Hepatocyte (in vitro differentiated cells): Measurements from ENCODE around the gene RAD9A. TPM values are rescaled to one million over a fixed set of nuclear protein-coding genes. Genes with fewer than 3 reads are reported as not detected.

Experiments used
- DNase-seq: peaks from one replicate; pipeline ENCODE4 v3.0.0-alpha.2; 2016; ENCODE audit warnings: low spot score
- H2AFZ ChIP-seq: fragments of 200-600 bp; sonication (generic); 2 replicates; pipeline ENCODE4 v1.6.0; 2016; ENCODE audit warnings: antibody characterized with exemption, mild to moderate bottlenecking
- H3K27ac ChIP-seq: fragments of 200-600 bp; sonication (generic); 2 replicates; pipeline ENCODE4 v1.5.1; 2016; ENCODE audit warnings: mild to moderate bottlenecking
- H3K27me3 ChIP-seq: fragments of 200-600 bp; sonication (generic); 2 replicates; pipeline ENCODE4 v1.6.1; 2016
- H3K36me3 ChIP-seq: fragments of 200-600 bp; sonication (generic); replicated peaks from 2 replicates; pipeline ENCODE4 v1.5.1; 2016; ENCODE audit warnings: low read depth; ENCODE audit not compliant: insufficient read depth
- H3K4me1 ChIP-seq: fragments of 200-600 bp; sonication (generic); 2 replicates; pipeline ENCODE4 v1.5.1; 2016; ENCODE audit warnings: mild to moderate bottlenecking, moderate library complexity; ENCODE audit not compliant: insufficient read depth
- H3K4me2 ChIP-seq: fragments of 200-600 bp; sonication (generic); 2 replicates; pipeline ENCODE4 v1.6.0; 2016
- H3K4me3 ChIP-seq: fragments of 200-600 bp; sonication (generic); 2 replicates; pipeline ENCODE4 v1.5.1; 2016; ENCODE audit warnings: mild to moderate bottlenecking
- H3K79me2 ChIP-seq: fragments of 200-600 bp; sonication (generic); 2 replicates; pipeline ENCODE4 v1.6.0; 2017; ENCODE audit warnings: mild to moderate bottlenecking
- H3K9me2 ChIP-seq: fragments of 200-600 bp; sonication (generic); replicated peaks from 2 replicates; pipeline ENCODE4 v1.6.0; 2017; ENCODE audit warnings: mild to moderate bottlenecking; ENCODE audit not compliant: insufficient read depth
- H3K9me3 ChIP-seq: fragments of 200-600 bp; sonication (generic); 2 replicates; pipeline ENCODE4 v1.5.1; 2016; ENCODE audit warnings: low read depth, mild to moderate bottlenecking
- H4K20me1 ChIP-seq: fragments of 200-600 bp; sonication (generic); 2 replicates; pipeline ENCODE4 v1.6.0; 2016; ENCODE audit warnings: mild to moderate bottlenecking; ENCODE audit not compliant: insufficient read depth, poor library complexity, severe bottlenecking
- EZH2 ChIP-seq: fragments of 200-600 bp; sonication (generic); IDR thresholded peaks from 2 replicates; pipeline ENCODE4 v1.6.1; 2016; ENCODE audit warnings: antibody characterized with exemption, mild to moderate bottlenecking, borderline replicate concordance
- EZH2phosphoT487 ChIP-seq: fragments of 200-600 bp; sonication (generic); IDR thresholded peaks from one replicate; pipeline ENCODE4 v1.6.1; 2018; ENCODE audit warnings: antibody characterized with exemption, mild to moderate bottlenecking, low read depth, moderate library complexity; ENCODE audit not compliant: unreplicated experiment, severe bottlenecking
- WGBS: methylation state at CpG from one replicate; pipeline ENCODE4 v1.1.6; 2016; ENCODE audit warnings: low lambda C conversion rate; ENCODE audit errors: missing lambda C conversion rate; 5-methylcytosine and 5-hydroxymethylcytosine counted together
- polyA plus RNA-seq: library from polyadenylated mRNA; unstranded; fragments of >200 nt; fragmentation: Nextera tagmentation; extraction: Ambion mirVana; gene quantifications from 2 replicates; pipeline ENCODE4 v1.2.1, GENCODE V29; 2016
- total RNA-seq: library from RNA; depleted of rRNA; stranded (reverse); fragments of >200 nt; gene quantifications from 2 replicates; pipeline ENCODE4 v1.2.3, GENCODE V29; 2014
- TF ChIP-seq, protein P1 (sequence below): fragments of 200-600 bp; sonication (generic); IDR thresholded peaks from 2 replicates; pipeline ENCODE4 v1.5.1; 2016; ENCODE audit warnings: antibody characterized with exemption, mild to moderate bottlenecking; ENCODE audit not compliant: poor library complexity

Gene RAD9A
- total and polyA plus RNA-seq, 2 experiments from 2014 or later, result 20.2 to 24.0 TPM

DNA sequence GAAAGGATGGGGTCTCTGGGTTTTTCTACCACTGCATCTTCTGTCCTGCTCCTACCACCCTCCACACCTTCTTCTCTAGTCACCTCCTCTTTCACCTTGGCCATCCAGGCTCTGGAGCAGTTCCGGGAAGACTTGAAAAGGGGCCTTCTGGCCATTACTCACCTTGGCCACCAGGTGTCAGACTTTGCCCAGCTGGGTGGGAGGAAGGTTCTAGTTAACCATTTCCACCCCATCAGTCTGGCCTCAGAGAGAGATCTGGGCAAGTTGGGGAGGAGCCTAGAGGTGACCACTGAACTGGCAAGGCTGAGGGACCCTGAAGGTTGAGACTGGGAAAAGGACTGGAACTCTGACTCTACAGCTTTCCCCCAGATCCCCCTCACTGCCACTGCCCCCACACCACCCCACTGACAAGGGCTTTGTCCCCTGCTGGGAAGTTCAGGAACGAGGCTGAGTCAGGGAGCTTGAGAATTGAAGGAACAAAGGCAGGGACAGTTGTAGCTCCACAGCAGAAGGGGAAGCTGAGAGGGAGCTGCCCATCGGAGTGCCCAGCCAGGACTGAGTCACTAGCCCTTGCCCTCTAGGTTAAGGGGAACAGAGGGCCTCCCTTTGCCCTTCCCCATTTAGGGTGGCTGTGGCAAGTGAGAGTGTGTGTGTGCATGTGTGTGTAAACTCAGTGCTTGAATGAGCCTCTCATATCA lies 34.8 kb upstream of the RAD9A start:
- H3K9me3 ChIP-seq, result no peaks in the 10 kb centered on the region
- H4K20me1 ChIP-seq, result no peaks in the 10 kb centered on the region
- H3K4me1 ChIP-seq, result peaks cover 44% of the 10 kb centered on the region
- H3K36me3 ChIP-seq, result no peaks in the 10 kb centered on the region
- peak; percentile 88 for DNase-seq
- 15% methylated on average over 3 of the region's 3 CpGs for WGBS
- no peak overlapping the region for H2AFZ ChIP-seq
- no peaks in the 10 kb centered on the region for H3K9me2 ChIP-seq
- peak overlapping the region; percentile 50 for H3K4me2 ChIP-seq
- H3K79me2 ChIP-seq, result peaks cover 12% of the 10 kb centered on the region
- TF ChIP-seq EZH2phosphoT487, result no peak
- TF ChIP-seq, protein P1, sequence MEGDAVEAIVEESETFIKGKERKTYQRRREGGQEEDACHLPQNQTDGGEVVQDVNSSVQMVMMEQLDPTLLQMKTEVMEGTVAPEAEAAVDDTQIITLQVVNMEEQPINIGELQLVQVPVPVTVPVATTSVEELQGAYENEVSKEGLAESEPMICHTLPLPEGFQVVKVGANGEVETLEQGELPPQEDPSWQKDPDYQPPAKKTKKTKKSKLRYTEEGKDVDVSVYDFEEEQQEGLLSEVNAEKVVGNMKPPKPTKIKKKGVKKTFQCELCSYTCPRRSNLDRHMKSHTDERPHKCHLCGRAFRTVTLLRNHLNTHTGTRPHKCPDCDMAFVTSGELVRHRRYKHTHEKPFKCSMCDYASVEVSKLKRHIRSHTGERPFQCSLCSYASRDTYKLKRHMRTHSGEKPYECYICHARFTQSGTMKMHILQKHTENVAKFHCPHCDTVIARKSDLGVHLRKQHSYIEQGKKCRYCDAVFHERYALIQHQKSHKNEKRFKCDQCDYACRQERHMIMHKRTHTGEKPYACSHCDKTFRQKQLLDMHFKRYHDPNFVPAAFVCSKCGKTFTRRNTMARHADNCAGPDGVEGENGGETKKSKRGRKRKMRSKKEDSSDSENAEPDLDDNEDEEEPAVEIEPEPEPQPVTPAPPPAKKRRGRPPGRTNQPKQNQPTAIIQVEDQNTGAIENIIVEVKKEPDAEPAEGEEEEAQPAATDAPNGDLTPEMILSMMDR, result peak; percentile 96
- H3K4me3 ChIP-seq, result no peak overlapping the region
- H3K27me3 ChIP-seq, result no peaks in the 10 kb centered on the region
- H3K27ac ChIP-seq, result peak overlapping the region; percentile 99

DNA sequence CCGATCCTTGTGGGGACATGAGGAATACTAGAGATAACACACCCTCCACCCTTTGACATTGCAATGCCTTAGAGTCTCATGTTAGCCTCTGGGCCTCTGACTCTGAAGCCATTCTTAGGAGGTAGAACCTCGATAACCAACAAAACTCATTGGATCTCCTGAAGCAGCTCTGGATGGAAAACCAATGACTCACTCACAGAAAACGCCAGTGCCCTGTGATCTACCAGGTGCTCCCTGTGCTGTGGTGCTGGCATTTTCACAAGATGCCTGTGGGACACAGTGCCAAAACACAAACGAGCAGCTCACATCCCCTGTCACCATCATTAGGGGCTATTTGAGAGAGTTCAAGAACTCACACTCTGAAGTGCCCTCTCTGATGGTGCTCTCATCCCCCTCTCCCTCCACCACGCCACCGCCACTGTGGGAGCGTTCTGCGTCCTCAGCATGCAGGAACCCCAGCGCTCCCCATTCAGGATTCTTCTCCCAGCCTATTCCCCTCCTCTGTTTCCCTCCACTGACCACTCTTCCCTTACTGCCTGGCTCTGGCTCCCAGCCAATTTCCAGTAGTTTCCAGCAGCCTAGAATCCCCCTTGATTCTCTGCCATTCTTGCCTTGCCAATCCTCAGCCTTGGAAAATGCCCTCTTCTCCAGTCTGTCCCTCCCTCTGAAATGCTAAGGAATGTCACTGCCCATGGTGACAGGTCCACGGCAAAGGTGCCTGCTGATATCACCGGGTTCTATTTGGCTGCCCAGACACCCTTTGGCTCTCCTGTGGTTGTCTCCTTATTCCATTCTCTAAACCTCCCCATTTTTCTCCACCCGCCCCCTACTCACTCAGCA lies 33.7 kb upstream of the RAD9A start:
- 85% methylated on average over 12 of the region's 12 CpGs for WGBS
- Histone ChIP-seq H3K79me2 (peaks cover 4% of the 10 kb centered on the region), H3K9me2 (no peaks in the 10 kb centered on the region), H4K20me1 (no peaks in the 10 kb centered on the region), H3K27ac (peak overlapping the region; percentile 79), H2AFZ (no peak overlapping the region), H3K4me2 (no peak overlapping the region), H3K36me3 (no peaks in the 10 kb centered on the region), H3K27me3 (no peaks in the 10 kb centered on the region), H3K4me3 (no peak overlapping the region), H3K4me1 (peaks cover 35% of the 10 kb centered on the region), H3K9me3 (no peaks in the 10 kb centered on the region)
- no peak for DNase-seq
- TF ChIP-seq, protein P1, result no peak
- no peak for TF ChIP-seq EZH2phosphoT487
- no peak for TF ChIP-seq EZH2

DNA sequence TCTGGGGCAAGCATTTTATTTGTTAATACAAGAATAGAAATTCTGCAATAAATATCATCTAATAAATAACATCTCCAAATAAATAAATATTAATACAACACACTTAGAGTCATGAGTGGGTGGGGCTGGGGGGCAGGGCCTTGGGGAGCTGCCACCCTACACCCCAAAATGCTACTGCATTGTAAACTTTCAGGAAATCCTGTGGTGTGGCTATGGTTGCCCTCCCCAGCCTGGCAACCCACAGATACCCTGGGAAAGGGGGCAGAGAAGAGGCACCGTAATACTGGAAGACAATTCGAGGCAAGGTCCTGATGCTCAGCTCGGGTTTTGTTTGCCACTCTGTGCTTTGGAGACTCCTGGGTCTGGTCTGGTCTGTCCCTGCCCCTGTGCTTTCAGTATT lies 27.6 kb upstream of the RAD9A start:
- no peak for DNase-seq
- peaks cover 16% of the 10 kb centered on the region for H3K79me2 ChIP-seq
- TF ChIP-seq EZH2phosphoT487 (no peak), EZH2 (no peak)
- TF ChIP-seq, protein P1, result no peak
- peaks cover 38% of the 10 kb centered on the region for H3K4me1 ChIP-seq
- no peaks in the 10 kb centered on the region for H3K36me3 ChIP-seq
- H3K4me3 ChIP-seq, result no peak overlapping the region
- no peak overlapping the region for H3K4me2 ChIP-seq
- H2AFZ ChIP-seq, result no peak overlapping the region
- H3K27ac ChIP-seq, result no peak overlapping the region
- H3K9me2 ChIP-seq, result no peaks in the 10 kb centered on the region
- H3K9me3 ChIP-seq, result no peaks in the 10 kb centered on the region
- 98% methylated on average over 3 of the region's 3 CpGs for WGBS
- H3K27me3 ChIP-seq, result no peaks in the 10 kb centered on the region
- no peaks in the 10 kb centered on the region for H4K20me1 ChIP-seq
